ENCODE results near the gene TRHDE. TPM values are rescaled to one million over a fixed set of nuclear protein-coding genes. Genes with fewer than 3 reads are reported as not detected.

Gene TRHDE
- total RNA-seq, 1 experiment from 2014 or later: 43.7 TPM

DNA sequence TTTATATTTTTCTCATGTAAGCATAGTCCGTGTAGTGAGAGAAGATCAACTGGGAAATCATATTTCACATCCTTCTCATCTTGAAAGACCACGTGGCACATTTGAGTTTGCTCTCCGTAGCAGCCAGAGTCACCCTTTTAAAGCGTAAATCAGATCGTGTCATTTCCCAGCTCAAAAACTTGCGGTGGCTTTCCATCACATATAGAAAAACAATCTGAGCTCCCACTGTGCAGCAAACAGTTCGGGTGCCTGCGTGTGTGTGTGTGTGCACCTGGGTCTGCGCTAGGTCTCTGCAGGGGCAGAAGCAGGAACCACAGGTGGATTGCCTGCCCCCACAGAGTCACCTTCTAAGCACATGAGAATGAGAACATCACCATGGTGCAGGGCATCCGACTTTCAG lies 338.2 kb downstream of the TRHDE start:
- H3K9me3 Mint-ChIP-seq (ENCODE audit: low read depth, unreplicated experiment): no peaks in the 10 kb centered on the region
- H3K36me3 Mint-ChIP-seq (ENCODE audit: insufficient read depth, unreplicated experiment): no peaks in the 10 kb centered on the region
- intact Hi-C loops (cut with micrococcal nuclease; ENCODE audit: unreplicated experiment): no loop called here
- no peaks in the 10 kb centered on the region for H3K27me3 Mint-ChIP-seq (ENCODE audit: unreplicated experiment)
- CTCF ChIA-PET: interaction anchor here (0.6 kb wide), 1 partner anchor 700 kb away, joined by 3 read pairs; no protein-coding TSS in a partner anchor
- TF ChIP-seq, protein P1, sequence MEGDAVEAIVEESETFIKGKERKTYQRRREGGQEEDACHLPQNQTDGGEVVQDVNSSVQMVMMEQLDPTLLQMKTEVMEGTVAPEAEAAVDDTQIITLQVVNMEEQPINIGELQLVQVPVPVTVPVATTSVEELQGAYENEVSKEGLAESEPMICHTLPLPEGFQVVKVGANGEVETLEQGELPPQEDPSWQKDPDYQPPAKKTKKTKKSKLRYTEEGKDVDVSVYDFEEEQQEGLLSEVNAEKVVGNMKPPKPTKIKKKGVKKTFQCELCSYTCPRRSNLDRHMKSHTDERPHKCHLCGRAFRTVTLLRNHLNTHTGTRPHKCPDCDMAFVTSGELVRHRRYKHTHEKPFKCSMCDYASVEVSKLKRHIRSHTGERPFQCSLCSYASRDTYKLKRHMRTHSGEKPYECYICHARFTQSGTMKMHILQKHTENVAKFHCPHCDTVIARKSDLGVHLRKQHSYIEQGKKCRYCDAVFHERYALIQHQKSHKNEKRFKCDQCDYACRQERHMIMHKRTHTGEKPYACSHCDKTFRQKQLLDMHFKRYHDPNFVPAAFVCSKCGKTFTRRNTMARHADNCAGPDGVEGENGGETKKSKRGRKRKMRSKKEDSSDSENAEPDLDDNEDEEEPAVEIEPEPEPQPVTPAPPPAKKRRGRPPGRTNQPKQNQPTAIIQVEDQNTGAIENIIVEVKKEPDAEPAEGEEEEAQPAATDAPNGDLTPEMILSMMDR (IDR thresholded peaks at IDR 0.05; ENCODE audit: unreplicated experiment): no peak
- no TSS peak for BruUV-seq (replicated peaks)
- no peak for DNase-seq
- H3K4me3 Mint-ChIP-seq (ENCODE audit: low read depth, unreplicated experiment): no peak overlapping the region
- no peak overlapping the region for H3K27ac Mint-ChIP-seq (ENCODE audit: unreplicated experiment)
- no peaks in the 10 kb centered on the region for H3K4me1 Mint-ChIP-seq (ENCODE audit: low read depth, unreplicated experiment)

DNA sequence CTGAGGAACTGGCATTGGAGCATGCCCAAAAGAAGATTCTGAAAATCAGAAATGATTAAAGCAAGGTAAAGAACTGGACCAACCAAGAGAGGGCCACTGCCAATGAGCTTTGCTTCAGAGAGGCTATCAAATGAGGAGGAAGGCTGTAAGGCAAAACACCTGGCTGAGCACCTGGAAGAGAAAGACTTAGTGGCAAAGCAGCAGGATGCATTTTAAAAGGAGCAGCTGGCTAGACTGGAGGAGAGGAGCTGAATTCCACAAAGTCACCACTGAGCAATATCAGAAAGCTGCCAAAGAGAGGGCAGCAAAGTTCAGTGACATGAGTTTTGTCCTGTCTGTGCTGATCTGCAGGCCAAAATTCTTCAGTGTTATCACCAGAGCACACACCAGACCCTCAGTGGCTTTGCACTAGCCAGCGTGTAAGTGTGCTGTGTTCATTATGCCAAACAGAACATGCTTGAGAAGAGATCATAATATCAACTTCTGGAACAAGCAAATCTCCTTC lies 338.7 kb downstream of the TRHDE start:
- Mint-ChIP-seq H3K9me3 (ENCODE audit: low read depth, unreplicated experiment) (no peaks in the 10 kb centered on the region), H3K4me3 (ENCODE audit: low read depth, unreplicated experiment) (no peak overlapping the region), H3K27ac (ENCODE audit: unreplicated experiment) (no peak overlapping the region), H3K27me3 (ENCODE audit: unreplicated experiment) (no peaks in the 10 kb centered on the region), H3K36me3 (ENCODE audit: insufficient read depth, unreplicated experiment) (no peaks in the 10 kb centered on the region), H3K4me1 (ENCODE audit: low read depth, unreplicated experiment) (no peaks in the 10 kb centered on the region)
- no TSS peak for BruUV-seq (replicated peaks)
- intact Hi-C loops (cut with micrococcal nuclease; ENCODE audit: unreplicated experiment): no loop called here
- CTCF ChIA-PET: interaction anchor here (0.6 kb wide), 1 partner anchor 700 kb away, joined by 3 read pairs; no protein-coding TSS in a partner anchor
- TF ChIP-seq, protein P1 (IDR thresholded peaks at IDR 0.05; ENCODE audit: unreplicated experiment): no peak
- DNase-seq: no peak

DNA sequence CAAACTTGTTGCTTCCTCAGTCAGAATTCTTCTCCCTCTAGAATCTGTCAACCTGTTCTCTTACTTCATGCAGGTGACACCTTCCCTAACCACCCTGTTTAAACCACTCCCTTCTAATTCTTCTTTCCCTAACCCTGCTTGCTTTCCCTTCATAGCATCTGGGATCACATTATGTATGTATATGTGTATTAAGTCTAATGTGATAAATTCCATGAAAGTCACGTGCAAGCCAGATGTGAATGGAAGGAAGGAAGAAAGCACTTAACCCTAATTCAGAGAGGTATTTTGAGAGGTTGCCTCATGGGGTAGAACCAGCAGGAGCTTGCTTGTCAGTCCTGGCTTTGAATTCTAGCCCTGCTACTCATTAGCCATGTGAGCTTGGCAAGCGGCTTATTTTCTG lies 340.0 kb downstream of the TRHDE start:
- DNase-seq: no peak
- Mint-ChIP-seq H3K36me3 (ENCODE audit: insufficient read depth, unreplicated experiment) (no peaks in the 10 kb centered on the region), H3K4me1 (ENCODE audit: low read depth, unreplicated experiment) (no peaks in the 10 kb centered on the region), H3K27ac (ENCODE audit: unreplicated experiment) (peak overlapping the region; percentile 9), H3K4me3 (ENCODE audit: low read depth, unreplicated experiment) (no peak overlapping the region), H3K27me3 (ENCODE audit: unreplicated experiment) (no peaks in the 10 kb centered on the region), H3K9me3 (ENCODE audit: low read depth, unreplicated experiment) (no peaks in the 10 kb centered on the region)
- intact Hi-C loops (cut with micrococcal nuclease; ENCODE audit: unreplicated experiment): no loop called here
- TF ChIP-seq, protein P1 (IDR thresholded peaks at IDR 0.05; ENCODE audit: unreplicated experiment): no peak
- CTCF ChIA-PET: no interaction called here
- BruUV-seq (replicated peaks): no TSS peak

GRCh38 chr12:72618764-72619163 lies 346.6 kb downstream of the TRHDE start:
- Mint-ChIP-seq H3K36me3 (ENCODE audit: insufficient read depth, unreplicated experiment) (no peaks in the 10 kb centered on the region), H3K9me3 (ENCODE audit: low read depth, unreplicated experiment) (no peaks in the 10 kb centered on the region), H3K27ac (ENCODE audit: unreplicated experiment) (no peak overlapping the region), H3K27me3 (ENCODE audit: unreplicated experiment) (no peaks in the 10 kb centered on the region), H3K4me1 (ENCODE audit: low read depth, unreplicated experiment) (peaks cover 24% of the 10 kb centered on the region), H3K4me3 (ENCODE audit: low read depth, unreplicated experiment) (no peak overlapping the region)
- intact Hi-C loops (cut with micrococcal nuclease; ENCODE audit: unreplicated experiment): no loop called here
- no peak for DNase-seq
- CTCF ChIA-PET: no interaction called here
- BruUV-seq (replicated peaks): no TSS peak
- TF ChIP-seq, protein P1 (IDR thresholded peaks at IDR 0.05; ENCODE audit: unreplicated experiment): no peak

All from Calu3 (cell line).